H1 (cell line): ENCODE measurements around the gene SIRPB1. TPM values are rescaled to one million over a fixed set of nuclear protein-coding genes. Genes with fewer than 3 reads are reported as not detected.

Experiments used
- CTCF ChIA-PET: fragments of 300-600 bp; sonication (Branson Sonifier 250); formaldehyde crosslinking; loops from one replicate; lab custom pipeline; 2021; ENCODE audit not compliant: partially characterized antibody; lab: Charles Lee
- POLR2A ChIA-PET: fragments of 300-600 bp; sonication (Branson Sonifier 250); formaldehyde crosslinking; loops from one replicate; lab custom pipeline; 2021; ENCODE audit warnings: inconsistent platforms; ENCODE audit not compliant: partially characterized antibody; lab: Charles Lee
- DNase-seq, 2 experiments: peaks; one replicate each; pipeline versions ENCODE4 v3.0.0 to v3.0.0-alpha.2; 2010 to 2022; ENCODE audit warnings: low spot score in 2 of 2, low read depth in 1 of 2, mixed read lengths in 1 of 2
- FAIRE-seq: peaks from 2 replicates; lab custom pipeline; 2011; peaks lifted over from hg19 to GRCh38; lab: Jason Lieb, UNC
- H2AFZ ChIP-seq: 2 replicates; pipeline ENCODE4 v1.8.1; 2012; ENCODE audit warnings: low read length, inconsistent platforms
- H2AK5ac ChIP-seq: 2 replicates; pipeline ENCODE4 v1.6.1; 2013; ENCODE audit warnings: low read depth, low read length
- H2BK120ac ChIP-seq: replicated peaks from 2 replicates; pipeline ENCODE3; 2013; ENCODE audit warnings: low read depth, low read length, inconsistent platforms
- H2BK12ac ChIP-seq: 2 replicates; pipeline ENCODE4 v1.6.1; 2013; ENCODE audit warnings: low read depth, low read length
- H2BK15ac ChIP-seq: 2 replicates; pipeline ENCODE4 v1.6.1; 2013; ENCODE audit warnings: low read length
- H2BK20ac ChIP-seq: 2 replicates; pipeline ENCODE4 v1.6.1; 2013; ENCODE audit warnings: low read length
- H2BK5ac ChIP-seq: 2 replicates; pipeline ENCODE4 v1.6.1; 2013; ENCODE audit warnings: low read depth, low read length
- H3K14ac ChIP-seq: 2 replicates; pipeline ENCODE4 v1.6.1; 2013; ENCODE audit warnings: inconsistent platforms; ENCODE audit not compliant: insufficient read length
- H3K18ac ChIP-seq: 2 replicates; pipeline ENCODE4 v1.6.1; 2013; ENCODE audit warnings: low read length; ENCODE audit errors: extremely low read depth
- H3K23ac ChIP-seq: 2 replicates; pipeline ENCODE4 v1.6.1; 2013; ENCODE audit warnings: inconsistent platforms; ENCODE audit not compliant: insufficient read length
- H3K23me2 ChIP-seq: 2 replicates; pipeline ENCODE4 v1.6.1; 2013; ENCODE audit warnings: low read depth, low read length
- H3K27ac ChIP-seq: 2 replicates; pipeline ENCODE4 v1.6.1; 2011; ENCODE audit warnings: low read depth, low read length, inconsistent platforms
- H3K27me3 ChIP-seq, 4 experiments: replicated peaks in 1 of 4; 1 replicate in 1 of 4; 2 replicates in 3 of 4; pipeline versions ENCODE4 v1.6.1 to v1.8.1; 2011 to 2013; ENCODE audit warnings: low read length in 3 of 4, mild to moderate bottlenecking in 3 of 4, inconsistent platforms in 2 of 4, mixed read lengths in 2 of 4, moderate library complexity in 1 of 4; ENCODE audit not compliant: control insufficient read depth in 3 of 4, insufficient read depth in 3 of 4; ENCODE audit errors: extremely low read depth in 1 of 4
- H3K36me3 ChIP-seq, 4 experiments: 2 replicates each; pipeline versions ENCODE4 v1.6.1 to v1.8.1; 2011 to 2013; ENCODE audit warnings: mild to moderate bottlenecking in 4 of 4, low read length in 3 of 4, moderate library complexity in 2 of 4, control low read depth in 1 of 4, inconsistent platforms in 1 of 4; ENCODE audit not compliant: insufficient read depth in 4 of 4, control insufficient read depth in 2 of 4
- H3K4ac ChIP-seq: replicated peaks from 2 replicates; pipeline ENCODE3; 2013; ENCODE audit warnings: low read length, low read depth, mixed read lengths, inconsistent platforms; ENCODE audit not compliant: insufficient read length
- H3K4me1 ChIP-seq, 4 experiments: replicated peaks in 1 of 4; 1 replicate in 1 of 4; 2 replicates in 3 of 4; pipeline versions ENCODE4 v1.6.1 to v1.8.1; 2011 to 2013; ENCODE audit warnings: low read length in 3 of 4, inconsistent platforms in 2 of 4, mixed read lengths in 1 of 4; ENCODE audit not compliant: insufficient read depth in 4 of 4, control insufficient read depth in 3 of 4
- H3K4me2 ChIP-seq, 2 experiments: 2 replicates each; pipeline versions ENCODE4 v1.6.1 to v1.8.1; 2011 to 2013; ENCODE audit warnings: low read depth in 2 of 2, low read length in 2 of 2, control low read depth in 1 of 2, inconsistent platforms in 1 of 2, mild to moderate bottlenecking in 1 of 2; ENCODE audit not compliant: insufficient read depth in 1 of 2
- H3K4me3 ChIP-seq, 4 experiments: fragments of 200-600, 300-600 bp in 1 of 4; sonication (generic), shearing (Covaris generic), sonication (Bioruptor Twin) in 1 of 4; 2 replicates each; pipeline versions ENCODE4 v1.5.1 to v1.8.1; 2011 to 2016; ENCODE audit warnings: low read length in 4 of 4, low read depth in 3 of 4, control low read depth in 2 of 4, inconsistent platforms in 2 of 4, mild to moderate bottlenecking in 2 of 4, mixed read lengths in 1 of 4, moderate library complexity in 1 of 4; ENCODE audit not compliant: insufficient read depth in 2 of 4; ENCODE audit errors: extremely low read depth in 1 of 4
- H3K56ac ChIP-seq: replicated peaks from 2 replicates; pipeline ENCODE3; 2013; ENCODE audit warnings: low read depth, mild to moderate bottlenecking, mixed read lengths, low read length, inconsistent platforms; ENCODE audit not compliant: insufficient read length
- H3K79me1 ChIP-seq: 2 replicates; pipeline ENCODE4 v1.6.1; 2013; ENCODE audit warnings: low read depth, low read length, control low read depth
- H3K79me2 ChIP-seq, 2 experiments: 2 replicates each; pipeline versions ENCODE4 v1.6.1 to v1.8.1; 2012 to 2013; ENCODE audit warnings: low read length in 2 of 2, mild to moderate bottlenecking in 2 of 2, inconsistent platforms in 1 of 2; ENCODE audit not compliant: insufficient read depth in 2 of 2, control insufficient read depth in 1 of 2
- H3K9ac ChIP-seq, 4 experiments: replicated peaks in 1 of 4; 1 replicate in 1 of 4; 2 replicates in 3 of 4; pipeline versions ENCODE4 v1.6.1 to v1.8.1; 2011 to 2013; ENCODE audit warnings: low read depth in 3 of 4, low read length in 3 of 4, control low read depth in 2 of 4, mild to moderate bottlenecking in 2 of 4, moderate library complexity in 2 of 4, inconsistent platforms in 1 of 4; ENCODE audit errors: extremely low read depth in 1 of 4
- H3K9me3 ChIP-seq, 2 experiments: 2 replicates each; pipeline versions ENCODE4 v1.6.1 to v1.8.1; 2012 to 2013; ENCODE audit warnings: mild to moderate bottlenecking in 2 of 2, moderate library complexity in 2 of 2, control low read depth in 1 of 2, inconsistent platforms in 1 of 2, low read depth in 1 of 2, low read length in 1 of 2, mixed read lengths in 1 of 2; ENCODE audit not compliant: insufficient read depth in 2 of 2
- H4K20me1 ChIP-seq, 2 experiments: replicated peaks in 1 of 2; 2 replicates each; pipeline versions ENCODE3 to v1.8.1; 2011 to 2013; ENCODE audit warnings: inconsistent platforms in 2 of 2, low read length in 2 of 2, mild to moderate bottlenecking in 1 of 2; ENCODE audit not compliant: insufficient read depth in 2 of 2, control insufficient read depth in 1 of 2
- H4K5ac ChIP-seq: 2 replicates; pipeline ENCODE4 v1.6.1; 2013; ENCODE audit warnings: low read length, low read depth, mixed read lengths, inconsistent platforms; ENCODE audit not compliant: insufficient read length
- H4K8ac ChIP-seq: 2 replicates; pipeline ENCODE4 v1.8.0; 2013; ENCODE audit warnings: mild to moderate bottlenecking, moderate library complexity, low read length, inconsistent platforms; ENCODE audit not compliant: insufficient read depth; ENCODE audit errors: extremely low read depth
- H4K91ac ChIP-seq: replicated peaks from 2 replicates; pipeline ENCODE3; 2013; ENCODE audit warnings: low read length, mixed read lengths, inconsistent platforms; ENCODE audit not compliant: insufficient read length
- CBX8 ChIP-seq: fragments of 300-800, 300-1000 bp; sonication (generic); IDR thresholded peaks from 2 replicates; pipeline ENCODE4 v1.7.1; 2016; ENCODE audit warnings: low read depth, low read length, borderline replicate concordance
- JUN ChIP-seq: IDR thresholded peaks from 2 replicates; pipeline ENCODE4 v1.6.1; 2011; ENCODE audit warnings: low read depth, mild to moderate bottlenecking, improper control_type of control experiment, low read length
- WGBS, 2 experiments: shearing (Covaris generic) in 1 of 2; methylation state at CpG; one replicate each; pipeline versions ENCODE4 v1.1.6 to v1.1.7; 2013 to 2015; ENCODE audit warnings: low lambda C conversion rate in 2 of 2, mixed read lengths in 2 of 2, inconsistent platforms in 1 of 2, low coverage in 1 of 2, missing lambda C conversion rate in 1 of 2; ENCODE audit not compliant: insufficient replicate concordance in 2 of 2, insufficient coverage in 1 of 2, insufficient read length in 1 of 2; ENCODE audit errors: extremely low coverage in 1 of 2, missing lambda C conversion rate in 1 of 2; 5-methylcytosine and 5-hydroxymethylcytosine counted together
- polyA plus RNA-seq, 7 experiments: library from polyadenylated mRNA; depleted of rRNA in 3 of 7; stranded (reverse) in 5 of 7; unstranded in 2 of 7; fragments of >200 nt in 5 of 7; fragments of 200-250 nt in 2 of 7; gene quantifications; 1 replicate in 5 of 7; 2 replicates in 1 of 7; 4 replicates in 1 of 7; pipeline versions ENCODE4 v1.2.1 to v1.2.3, GENCODE V29; 2011 to 2013; ENCODE audit warnings: missing spikeins in 2 of 7, mixed read lengths in 2 of 7
- total RNA-seq: library from RNA; stranded (reverse); fragmentation: NEBNext Ultra II Directional; extraction: Animal tissue kit (Norgen Biotek cat#: 25700); gene quantifications from 2 replicates; pipeline ENCODE4 v1.2.1, GENCODE V29; 2021

SIRPB1 gene
- total and polyA plus RNA-seq, 2 of the 8 experiments (the other 6 are each of a cell fraction or from before 2014, with no cell fraction given): 0.14 to 0.99 TPM

DNA sequence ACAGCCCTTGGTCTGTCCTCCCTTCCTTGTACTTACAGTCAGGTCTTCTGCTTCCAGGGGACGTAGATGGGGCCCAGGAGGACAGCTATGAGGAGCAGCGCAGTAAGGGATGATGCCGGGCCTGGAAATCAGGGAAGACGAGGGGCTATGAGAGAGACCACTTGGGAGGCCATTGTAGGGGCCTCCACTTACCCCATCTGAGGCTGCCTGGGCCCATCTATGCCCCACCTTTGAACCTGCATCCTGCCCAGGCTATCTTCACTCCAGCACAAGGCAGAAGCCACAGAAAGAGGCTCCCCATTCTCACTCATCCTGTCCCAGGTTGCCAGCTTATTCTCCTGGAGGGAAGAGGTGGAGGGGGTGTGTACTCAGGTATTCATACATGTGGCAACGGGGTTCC, 10.4 kb upstream of the SIRPB1 start:
- Histone ChIP-seq H3K4me3 (no peak overlapping the region), H3K23me2 (no peaks in the 10 kb centered on the region), H2BK15ac (no peak overlapping the region), H3K9ac (no peak overlapping the region), H3K27ac (no peak overlapping the region), H2BK12ac (no peak overlapping the region), H3K27me3 (no peaks in the 10 kb centered on the region), H2BK20ac (no peak overlapping the region), H4K5ac (no peak overlapping the region), H3K9me3 (no peaks in the 10 kb centered on the region), H4K91ac (no peak overlapping the region), H3K23ac (no peak overlapping the region), H3K4ac (no peak overlapping the region), H2BK5ac (no peak overlapping the region), H3K4me1 (peaks cover 0 to 9% (median 3%) of the 10 kb centered on the region in 4 experiments; a peak in 3 of 7 replicates), H4K8ac (no peak overlapping the region), H3K56ac (no peak overlapping the region), H4K20me1 (no peaks in the 10 kb centered on the region), H3K14ac (no peak overlapping the region), H2AFZ (no peak overlapping the region), H3K4me2 (no peak overlapping the region), H2BK120ac (no peak overlapping the region), H3K79me1 (no peaks in the 10 kb centered on the region), H2AK5ac (no peak overlapping the region), H3K79me2 (no peaks in the 10 kb centered on the region), H3K18ac (no peak overlapping the region), H3K36me3 (no peaks in the 10 kb centered on the region)
- DNase-seq (no peak), FAIRE-seq (no peak)
- ChIA-PET CTCF (interaction anchor here (1.1 kb wide), 1 partner anchor 127 kb away, joined by 3 read pairs; no protein-coding TSS in a partner anchor), POLR2A (no interaction called here)
- 80% methylated on average over 5 of the region's 5 CpGs; no CpG with 5 or more reads in 1 of the 2 experiments for WGBS, 2 experiments
- no peak for TF ChIP-seq JUN
- TF ChIP-seq CBX8: no peak
